Measurements from ENCODE around the gene NSUN3.
"Not testable (repeated sequence)": the region's sequence is repeated elsewhere in the genome, so short reads cannot be mapped to it uniquely, and the experiment has no call there.

NSUN3 gene

GRCh38 chr3:94069194-94069813 is 6.4 kb downstream of the NSUN3 start:
- no peak for DNase-seq

GRCh38 chr3:94070341-94070911 is 7.6 kb downstream of the NSUN3 start:
- no peak for DNase-seq

GRCh38 chr3:94071713-94072284 is 8.9 kb downstream of the NSUN3 start:
- no peak for DNase-seq

- no peak for DNase-seq
These were observed 13.2 kb downstream of the NSUN3 start for GRCh38 chr3:94076055-94076454.

- DNase-seq: not testable (repeated sequence)
These were observed 17.7 kb downstream of the NSUN3 start for GRCh38 chr3:94080552-94080951.

- no peak for DNase-seq
These were observed 19.0 kb downstream of the NSUN3 start for GRCh38 chr3:94081884-94082283.

GRCh38 chr3:94082391-94082937 is 19.6 kb downstream of the NSUN3 start:
- DNase-seq: no peak

GRCh38 chr3:94083261-94083660 is 20.4 kb downstream of the NSUN3 start:
- DNase-seq: no peak

- DNase-seq: no peak
These were observed 26.3 kb downstream of the NSUN3 start for GRCh38 chr3:94089126-94089525.

GRCh38 chr3:94092086-94092485 is 29.2 kb downstream of the NSUN3 start:
- DNase-seq: no peak

GRCh38 chr3:94093151-94093550 is 30.3 kb downstream of the NSUN3 start:
- DNase-seq: no peak

GRCh38 chr3:94095111-94095510 is 32.2 kb downstream of the NSUN3 start:
- no peak for DNase-seq

GRCh38 chr3:94098452-94098851 is 35.6 kb downstream of the NSUN3 start:
- no peak for DNase-seq

GRCh38 chr3:94099311-94099710 is 36.5 kb downstream of the NSUN3 start:
- DNase-seq: no peak

- DNase-seq: no peak
These were observed 39.0 kb downstream of the NSUN3 start for GRCh38 chr3:94101860-94102259.

- no peak for DNase-seq
These were observed 43.4 kb downstream of the NSUN3 start for GRCh38 chr3:94106268-94106667.

GRCh38 chr3:94110232-94110631 is 47.4 kb downstream of the NSUN3 start:
- not testable (repeated sequence) for DNase-seq

GRCh38 chr3:94110854-94111253 is 48.0 kb downstream of the NSUN3 start:
- no peak for DNase-seq

GRCh38 chr3:94114666-94115065 is 51.8 kb downstream of the NSUN3 start:
- no peak for DNase-seq

- DNase-seq: no peak
These were observed 52.6 kb downstream of the NSUN3 start for GRCh38 chr3:94115482-94115881.

- no peak for DNase-seq
These were observed 54.9 kb downstream of the NSUN3 start for GRCh38 chr3:94117729-94118128.

GRCh38 chr3:94118390-94118789 is 55.5 kb downstream of the NSUN3 start:
- DNase-seq: no peak

GRCh38 chr3:94121161-94121560 is 58.3 kb downstream of the NSUN3 start:
- no peak for DNase-seq

- DNase-seq: no peak
These were observed 64.3 kb downstream of the NSUN3 start for GRCh38 chr3:94127115-94127514.

All from T-helper 9 cell (primary cell).